Stimulated activated CD4-positive, alpha-beta T cell treated with anti-CD3 and anti-CD28 coated beads, Interleukin-2, amount 100 ng/mL, for 4 hours (primary cell): Measurements from ENCODE around the gene MMP14.
A peak's percentile ranks its signal among the peaks of the same experiment; 100 is the strongest.

Experiments used
- DNase-seq: peaks from one replicate; pipeline ENCODE4 v3.0.0-alpha.2; 2020; ENCODE audit warnings: low read depth

MMP14 gene

GRCh38 chr14:22884738-22885523, 48.5 kb downstream of the MMP14 start:
- no peak for DNase-seq

- no peak for DNase-seq
These were observed 49.6 kb downstream of the MMP14 start for GRCh38 chr14:22885975-22886374.

- DNase-seq, result peak; percentile 56
These were observed 50.3 kb downstream of the MMP14 start for GRCh38 chr14:22886500-22887259.

- DNase-seq, result no peak
These were observed 51.0 kb downstream of the MMP14 start for GRCh38 chr14:22887260-22887989.

GRCh38 chr14:22887990-22888378, 51.6 kb downstream of the MMP14 start:
- peak; percentile 75 for DNase-seq

- DNase-seq, result no peak
These were observed 52.3 kb downstream of the MMP14 start for GRCh38 chr14:22888662-22889061.

GRCh38 chr14:22890416-22890815, 54.0 kb downstream of the MMP14 start:
- DNase-seq, result no peak

- no peak for DNase-seq
These were observed 56.1 kb downstream of the MMP14 start for GRCh38 chr14:22892488-22892887.

GRCh38 chr14:22893706-22894105, 57.3 kb downstream of the MMP14 start:
- no peak for DNase-seq

- no peak for DNase-seq
These were observed 59.0 kb downstream of the MMP14 start for GRCh38 chr14:22895402-22895801.

GRCh38 chr14:22896356-22896755, 60.0 kb downstream of the MMP14 start:
- no peak for DNase-seq

GRCh38 chr14:22896760-22897159, 60.4 kb downstream of the MMP14 start:
- no peak for DNase-seq

GRCh38 chr14:22897357-22897756, 61.0 kb downstream of the MMP14 start:
- no peak for DNase-seq
